GM12892 (cell line): ENCODE results near the gene BLVRB.

ENCODE experiments used
- POLR2AphosphoS5 ChIP-seq: IDR thresholded peaks from 2 replicates; pipeline ENCODE4 v1.6.1; 2011; ENCODE audit warnings: low read depth, low read length, control low read depth
- TAF1 ChIP-seq: IDR thresholded peaks from 2 replicates; pipeline ENCODE4 v1.6.1; 2011; ENCODE audit warnings: low read depth, mild to moderate bottlenecking, control low read depth, low read length, borderline replicate concordance

- TF ChIP-seq TAF1 (no peak), POLR2AphosphoS5 (no peak)
Measured at GRCh38 chr19:40469011-40469410, 3.5 kb upstream of the BLVRB start.
